Gastrocnemius medialis (tissue), 4 donors: ENCODE data around the gene NFKBIZ. TPM values are rescaled to one million over a fixed set of nuclear protein-coding genes. Genes with fewer than 3 reads are reported as not detected.

ENCODE experiments used
- total RNA-seq, 4 donors: library from RNA; depleted of rRNA; stranded (reverse); fragments of >200 nt; gene quantifications; one replicate each; pipeline versions ENCODE4 v1.1.0 to v1.2.3, GENCODE V29; 2016

The NFKBIZ gene
- total RNA-seq, 4 donors from 2014 or later: 9.2 to 25.9 (median 20.6) TPM

Other genes with a start within 250 kb of the NFKBIZ start
- gene ZBTB11, start 172.4 kb upstream of the NFKBIZ start, total RNA-seq: 10 to 100 TPM; 14.6 to 20.9 (median 16.1) TPM
- 1,000 to 10,000 TPM; 1,085 to 1,329 (median 1,254) TPM for gene RPL24, start 162.8 kb upstream of the NFKBIZ start, total RNA-seq
- 10 to 100 TPM in 3 of 4 donors, 1 to 10 TPM in 1; 8.3 to 20.0 (median 13.2) TPM for gene CEP97, start 124.9 kb upstream of the NFKBIZ start, total RNA-seq
- 10 to 100 TPM; 31.5 to 52.0 (median 44.5) TPM for gene NXPE3, start 70.3 kb upstream of the NFKBIZ start, total RNA-seq